Measurements from ENCODE around the gene TLN1. TPM values are rescaled to one million over a fixed set of nuclear protein-coding genes. Genes with fewer than 3 reads are reported as not detected.

TLN1 gene
- polyA plus RNA-seq, 1 donor from 2014 or later: 106 TPM

DNA sequence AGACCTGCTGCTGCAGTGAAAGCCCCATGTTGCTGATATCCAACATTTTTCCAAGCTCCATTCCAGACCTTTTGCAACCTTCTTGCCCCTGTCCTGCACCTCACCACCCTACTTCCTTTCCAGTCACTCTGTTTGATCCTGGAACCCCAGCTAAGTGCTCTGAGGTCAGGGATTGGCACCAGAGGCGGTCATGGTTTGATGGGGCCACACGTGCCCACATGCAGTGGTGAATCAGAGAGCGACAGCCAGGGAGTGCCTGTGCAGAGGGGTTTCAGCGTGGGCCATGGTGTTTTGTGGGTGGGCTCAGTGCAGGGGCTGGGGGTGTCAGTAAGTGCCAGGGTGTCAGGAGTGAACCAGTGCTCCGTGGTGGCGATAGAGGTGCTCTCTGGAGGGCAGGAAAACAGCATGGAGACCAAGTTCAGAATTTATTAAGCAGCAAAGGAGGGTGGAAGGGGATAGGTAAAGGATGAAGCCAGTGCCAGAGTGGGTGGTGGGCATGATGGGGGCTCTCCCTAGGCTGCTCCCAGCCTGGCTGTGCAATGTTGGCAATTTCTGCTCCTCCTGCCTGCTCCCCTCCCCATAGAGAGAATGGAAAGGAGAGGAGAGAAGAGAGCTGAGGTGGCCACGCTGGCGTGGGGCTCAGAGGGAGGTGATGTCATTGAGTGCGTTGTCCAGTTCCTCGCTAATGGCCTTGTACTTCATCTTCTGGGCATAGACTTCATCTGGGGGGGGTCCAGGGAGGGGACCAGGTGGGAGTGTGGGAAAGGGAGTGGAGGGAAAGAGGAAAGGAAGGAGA, 49.3 kb downstream of the TLN1 start:
- H3K4me1 Mint-ChIP-seq: peaks cover 15 to 21% (median 21%) of the 10 kb centered on the region in 3 donors
- H3K4me3 Mint-ChIP-seq: no peak overlapping the region
- H3K27ac Mint-ChIP-seq: peak overlapping the region in 1 of 3 donors; percentile 17
- no peaks in the 10 kb centered on the region for H3K27me3 Mint-ChIP-seq
- H3K36me3 Mint-ChIP-seq: peaks cover 3% of the 10 kb centered on the region
- no peaks in the 10 kb centered on the region for H3K9me3 Mint-ChIP-seq

DNA sequence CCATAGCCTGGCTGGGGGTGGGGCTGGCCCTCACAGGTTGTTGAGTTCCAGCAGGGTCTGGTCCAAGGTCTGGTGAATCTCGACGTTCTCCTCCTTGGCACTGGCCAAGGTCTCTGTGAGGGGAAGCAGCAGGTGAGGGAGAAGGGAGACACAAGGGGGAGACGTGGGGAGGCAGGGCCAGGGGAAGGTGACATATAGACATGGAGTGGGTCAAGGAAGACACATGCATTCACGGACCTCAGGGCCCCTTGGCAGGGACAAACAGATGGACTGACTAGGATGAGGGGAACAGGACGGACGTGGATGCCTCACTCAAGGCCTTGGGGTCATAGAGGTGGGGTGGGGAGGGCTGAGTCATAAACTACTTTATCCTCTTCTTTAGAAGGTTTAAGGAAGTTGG, 49.9 kb downstream of the TLN1 start:
- Mint-ChIP-seq H3K27ac (peak overlapping the region in 1 of 3 donors; percentile 16), H3K36me3 (peaks cover 6% of the 10 kb centered on the region), H3K4me3 (no peak overlapping the region), H3K4me1 (peaks cover 21% of the 10 kb centered on the region in 3 donors), H3K27me3 (no peaks in the 10 kb centered on the region), H3K9me3 (no peaks in the 10 kb centered on the region)

DNA sequence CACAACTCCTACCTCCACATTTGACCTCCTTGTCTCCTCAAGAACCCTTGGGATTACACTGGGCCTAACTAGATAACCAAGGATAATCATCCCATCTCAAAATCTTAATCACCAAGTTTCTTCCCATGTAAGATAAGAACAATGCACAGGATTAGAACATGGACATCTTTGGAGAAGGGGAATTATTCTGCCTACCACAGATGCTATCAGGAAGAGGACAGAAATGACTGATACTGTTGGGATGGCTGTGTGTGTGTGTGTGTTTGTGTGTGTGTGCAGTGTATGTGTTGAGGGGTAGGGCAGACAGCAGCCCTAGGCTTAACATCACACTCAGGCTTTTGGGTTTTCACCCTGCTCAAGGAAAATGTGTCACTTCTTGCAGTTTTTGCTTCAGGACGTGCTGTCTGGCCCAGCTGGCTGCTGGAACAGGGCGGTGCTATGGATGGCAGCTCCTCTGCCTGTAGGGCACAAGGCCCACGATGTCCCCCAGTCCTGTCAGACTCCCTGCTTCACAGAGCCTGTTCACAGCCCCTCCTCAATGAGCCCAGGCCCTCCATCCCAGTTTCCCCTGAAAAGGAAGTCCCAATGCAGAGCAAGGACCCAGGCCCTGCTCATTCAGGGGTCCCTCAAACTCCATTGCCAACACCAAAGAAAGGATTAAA, 50.5 kb downstream of the TLN1 start:
- Mint-ChIP-seq H3K9me3 (no peaks in the 10 kb centered on the region), H3K27ac (peak overlapping the region in 1 of 3 donors; percentile 77), H3K36me3 (peaks cover 6% of the 10 kb centered on the region), H3K4me3 (peak overlapping the region in 1 of 4 donors; percentile 70), H3K27me3 (peaks cover 2% of the 10 kb centered on the region), H3K4me1 (peaks cover 21 to 23% (median 22%) of the 10 kb centered on the region in 3 donors)

DNA sequence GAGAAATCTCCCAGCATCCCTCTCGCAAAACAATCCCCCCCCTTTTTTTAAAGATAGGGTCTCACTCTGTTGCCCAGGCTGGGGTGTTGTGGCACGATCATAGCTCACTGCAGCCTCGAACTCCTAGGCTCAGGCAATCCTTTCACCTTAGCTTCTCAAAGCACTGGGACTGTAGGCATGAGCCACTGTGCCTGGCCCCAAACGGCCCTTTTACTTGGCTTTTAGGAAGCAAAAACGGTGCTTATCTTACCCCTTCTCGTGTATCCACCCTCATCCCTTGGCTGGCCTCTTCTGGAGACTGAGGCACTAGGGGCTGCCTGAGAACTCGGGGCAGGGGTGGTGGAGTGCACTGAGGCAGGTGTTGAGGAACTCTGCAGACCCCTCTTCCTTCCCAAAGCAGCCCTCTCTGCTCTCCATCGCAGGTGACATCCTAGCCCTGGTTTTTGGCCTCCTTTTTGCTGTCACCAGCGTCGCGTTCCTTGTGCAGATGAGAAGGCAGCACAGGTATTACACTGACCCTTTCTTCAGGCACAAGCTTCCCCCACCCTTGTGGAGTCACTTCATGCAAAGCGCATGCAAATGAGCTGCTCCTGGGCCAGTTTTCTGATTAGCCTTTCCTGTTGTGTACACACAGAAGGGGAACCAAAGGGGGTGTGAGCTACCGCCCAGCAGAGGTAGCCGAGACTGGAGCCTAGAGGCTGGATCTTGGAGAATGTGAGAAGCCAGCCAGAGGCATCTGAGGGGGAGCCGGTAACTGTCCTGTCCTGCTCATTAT, 51.5 kb downstream of the TLN1 start:
- Mint-ChIP-seq H3K27me3 (peaks cover 6% of the 10 kb centered on the region), H3K36me3 (peaks cover 6% of the 10 kb centered on the region), H3K9me3 (no peaks in the 10 kb centered on the region), H3K4me3 (peak overlapping the region; percentile 52 to 91 (median 67)), H3K4me1 (peaks cover 22 to 25% (median 23%) of the 10 kb centered on the region in 3 donors), H3K27ac (peak overlapping the region; percentile 46 to 78 (median 77))

DNA sequence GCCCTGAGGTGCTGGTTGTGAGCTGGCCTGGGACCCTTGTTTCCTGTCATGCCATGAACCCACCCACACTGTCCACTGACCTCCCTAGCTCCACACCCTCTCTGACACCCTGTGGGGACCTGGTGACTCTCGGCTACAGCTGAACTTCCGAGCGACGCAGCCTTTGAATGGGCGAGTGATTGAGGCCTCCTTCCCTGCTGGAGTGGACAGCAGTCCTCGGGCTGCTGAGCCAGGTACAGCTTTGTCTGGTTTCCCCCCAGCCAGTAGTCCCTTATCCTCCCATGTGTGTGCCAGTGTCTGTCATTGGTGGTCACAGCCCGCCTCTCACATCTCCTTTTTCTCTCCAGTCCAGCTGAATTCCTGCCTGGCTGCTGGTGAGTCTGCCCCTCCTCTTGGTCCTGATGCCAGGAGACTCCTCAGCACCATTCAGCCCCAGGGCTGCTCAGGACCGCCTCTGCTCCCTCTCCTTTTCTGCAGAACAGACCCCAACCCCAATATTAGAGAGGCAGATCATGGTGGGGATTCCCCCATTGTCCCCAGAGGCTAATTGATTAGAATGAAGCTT, 52.1 kb downstream of the TLN1 start:
- Mint-ChIP-seq H3K27ac (peak overlapping the region in 1 of 3 donors; percentile 78), H3K4me3 (peak overlapping the region; percentile 10 to 91 (median 52)), H3K9me3 (no peaks in the 10 kb centered on the region), H3K27me3 (peaks cover 8% of the 10 kb centered on the region), H3K4me1 (peaks cover 22 to 25% (median 24%) of the 10 kb centered on the region in 3 donors), H3K36me3 (peaks cover 6% of the 10 kb centered on the region)

DNA sequence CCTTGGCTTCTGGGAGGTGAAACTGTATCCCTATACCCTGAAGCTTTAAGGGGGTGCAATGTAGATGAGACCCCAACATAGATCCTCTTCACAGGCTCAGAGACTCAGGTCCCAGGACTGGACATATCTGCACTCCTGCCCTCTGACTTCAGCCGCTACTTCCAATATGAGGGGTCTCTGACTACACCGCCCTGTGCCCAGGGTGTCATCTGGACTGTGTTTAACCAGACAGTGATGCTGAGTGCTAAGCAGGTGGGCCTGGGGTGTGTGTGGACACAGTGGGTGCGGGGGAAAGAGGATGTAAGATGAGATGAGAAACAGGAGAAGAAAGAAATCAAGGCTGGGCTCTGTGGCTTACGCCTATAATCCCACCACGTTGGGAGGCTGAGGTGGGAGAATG, 52.9 kb downstream of the TLN1 start:
- Mint-ChIP-seq H3K36me3 (peaks cover 4% of the 10 kb centered on the region), H3K4me3 (peak overlapping the region in 2 of 4 donors; percentile 68 to 72)

DNA sequence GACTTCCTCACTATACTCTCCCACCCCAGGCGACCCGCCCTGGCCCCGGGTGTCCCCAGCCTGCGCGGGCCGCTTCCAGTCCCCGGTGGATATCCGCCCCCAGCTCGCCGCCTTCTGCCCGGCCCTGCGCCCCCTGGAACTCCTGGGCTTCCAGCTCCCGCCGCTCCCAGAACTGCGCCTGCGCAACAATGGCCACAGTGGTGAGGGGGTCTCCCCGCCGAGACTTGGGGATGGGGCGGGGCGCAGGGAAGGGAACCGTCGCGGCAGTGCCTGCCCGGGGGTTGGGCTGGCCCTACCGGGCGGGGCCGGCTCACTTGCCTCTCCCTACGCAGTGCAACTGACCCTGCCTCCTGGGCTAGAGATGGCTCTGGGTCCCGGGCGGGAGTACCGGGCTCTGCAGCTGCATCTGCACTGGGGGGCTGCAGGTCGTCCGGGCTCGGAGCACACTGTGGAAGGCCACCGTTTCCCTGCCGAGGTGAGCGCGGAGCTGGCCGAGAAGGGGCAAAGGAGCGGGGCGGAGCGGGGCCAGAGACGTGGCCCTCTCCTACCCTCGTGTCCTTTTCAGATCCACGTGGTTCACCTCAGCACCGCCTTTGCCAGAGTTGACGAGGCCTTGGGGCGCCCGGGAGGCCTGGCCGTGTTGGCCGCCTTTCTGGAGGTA, 56.1 kb downstream of the TLN1 start:
- Mint-ChIP-seq H3K36me3 (peaks cover 4% of the 10 kb centered on the region), H3K4me1 (peaks cover 18 to 20% (median 20%) of the 10 kb centered on the region in 3 donors)

More for the DNA sequence above, 52.9 kb downstream of the TLN1 start:
- Mint-ChIP-seq H3K9me3 (peaks cover 0 to 1% (median 0%) of the 10 kb centered on the region in 3 donors), H3K4me1 (peaks cover 22 to 27% (median 27%) of the 10 kb centered on the region in 3 donors), H3K27ac (no peak overlapping the region), H3K27me3 (peaks cover 12% of the 10 kb centered on the region)

DNA sequence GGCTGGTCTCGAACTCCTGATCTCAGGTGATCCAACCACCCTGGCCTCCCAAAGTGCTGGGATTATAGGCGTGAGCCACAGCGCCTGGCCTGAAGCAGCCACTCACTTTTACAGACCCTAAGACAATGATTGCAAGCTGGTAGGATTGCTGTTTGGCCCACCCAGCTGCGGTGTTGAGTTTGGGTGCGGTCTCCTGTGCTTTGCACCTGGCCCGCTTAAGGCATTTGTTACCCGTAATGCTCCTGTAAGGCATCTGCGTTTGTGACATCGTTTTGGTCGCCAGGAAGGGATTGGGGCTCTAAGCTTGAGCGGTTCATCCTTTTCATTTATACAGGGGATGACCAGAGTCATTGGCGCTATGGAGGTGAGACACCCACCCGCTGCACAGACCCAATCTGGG, 56.8 kb downstream of the TLN1 start:
- Mint-ChIP-seq H3K27ac (no peak overlapping the region), H3K36me3 (peaks cover 4% of the 10 kb centered on the region), H3K4me1 (peaks cover 11 to 13% (median 13%) of the 10 kb centered on the region in 3 donors), H3K27me3 (peaks cover 12% of the 10 kb centered on the region), H3K4me3 (peak overlapping the region; percentile 22 to 84 (median 78)), H3K9me3 (peaks cover 0 to 1% (median 0%) of the 10 kb centered on the region in 3 donors)

More for the DNA sequence above, 56.1 kb downstream of the TLN1 start:
- Mint-ChIP-seq H3K9me3 (peaks cover 0 to 1% (median 0%) of the 10 kb centered on the region in 3 donors), H3K4me3 (peak overlapping the region; percentile 57 to 84 (median 78)), H3K27me3 (peaks cover 12% of the 10 kb centered on the region), H3K27ac (no peak overlapping the region)

DNA sequence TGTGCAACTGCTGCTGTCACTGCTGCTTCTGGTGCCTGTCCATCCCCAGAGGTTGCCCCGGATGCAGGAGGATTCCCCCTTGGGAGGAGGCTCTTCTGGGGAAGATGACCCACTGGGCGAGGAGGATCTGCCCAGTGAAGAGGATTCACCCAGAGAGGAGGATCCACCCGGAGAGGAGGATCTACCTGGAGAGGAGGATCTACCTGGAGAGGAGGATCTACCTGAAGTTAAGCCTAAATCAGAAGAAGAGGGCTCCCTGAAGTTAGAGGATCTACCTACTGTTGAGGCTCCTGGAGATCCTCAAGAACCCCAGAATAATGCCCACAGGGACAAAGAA, 58.0 kb downstream of the TLN1 start:
- Mint-ChIP-seq H3K27me3 (peaks cover 12% of the 10 kb centered on the region), H3K4me1 (peaks cover 6 to 7% (median 7%) of the 10 kb centered on the region in 3 donors), H3K36me3 (peaks cover 3% of the 10 kb centered on the region), H3K4me3 (no peak overlapping the region), H3K9me3 (peaks cover 0 to 1% (median 0%) of the 10 kb centered on the region in 3 donors), H3K27ac (no peak overlapping the region)

DNA sequence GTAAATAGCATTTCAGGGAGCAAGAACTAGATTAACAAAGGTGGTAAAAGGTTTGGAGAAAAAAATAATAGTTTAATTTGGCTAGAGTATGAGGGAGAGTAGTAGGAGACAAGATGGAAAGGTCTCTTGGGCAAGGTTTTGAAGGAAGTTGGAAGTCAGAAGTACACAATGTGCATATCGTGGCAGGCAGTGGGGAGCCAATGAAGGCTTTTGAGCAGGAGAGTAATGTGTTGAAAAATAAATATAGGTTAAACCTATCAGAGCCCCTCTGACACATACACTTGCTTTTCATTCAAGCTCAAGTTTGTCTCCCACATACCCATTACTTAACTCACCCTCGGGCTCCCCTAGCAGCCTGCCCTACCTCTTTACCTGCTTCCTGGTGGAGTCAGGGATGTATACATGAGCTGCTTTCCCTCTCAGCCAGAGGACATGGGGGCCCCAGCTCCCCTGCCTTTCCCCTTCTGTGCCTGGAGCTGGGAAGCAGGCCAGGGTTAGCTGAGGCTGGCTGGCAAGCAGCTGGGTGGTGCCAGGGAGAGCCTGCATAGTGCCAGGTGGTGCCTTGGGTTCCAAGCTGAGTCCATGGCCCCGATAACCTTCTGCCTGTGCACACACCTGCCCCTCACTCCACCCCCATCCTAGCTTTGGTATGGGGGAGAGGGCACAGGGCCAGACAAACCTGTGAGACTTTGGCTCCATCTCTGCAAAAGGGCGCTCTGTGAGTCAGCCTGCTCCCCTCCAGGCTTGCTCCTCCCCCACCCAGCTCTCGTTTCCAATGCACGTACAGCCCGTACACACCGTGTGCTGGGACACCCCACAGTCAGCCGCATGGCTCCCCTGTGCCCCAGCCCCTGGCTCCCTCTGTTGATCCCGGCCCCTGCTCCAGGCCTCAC, 58.6 kb downstream of the TLN1 start, which contains the start of gene CA9:
TSS of gene CA9 (plus strand) at position 797 of the 893 bp plus-strand sequence. CDS start at position 829, 32 bp downstream.
- H3K9me3 Mint-ChIP-seq: peaks cover 0 to 1% (median 0%) of the 10 kb centered on the region in 3 donors
- H3K27ac Mint-ChIP-seq: peak within 1 kb of the TSS in 1 of 3 donors; percentile 24
- H3K4me1 Mint-ChIP-seq: peaks cover 6 to 7% (median 6%) of the 10 kb centered on the region in 3 donors
- peak within 1 kb of the TSS in 3 of 4 donors; percentile 6 to 76 (median 33) for H3K4me3 Mint-ChIP-seq
- H3K27me3 Mint-ChIP-seq: peaks cover 12% of the 10 kb centered on the region
- peaks cover 3% of the 10 kb centered on the region for H3K36me3 Mint-ChIP-seq

DNA sequence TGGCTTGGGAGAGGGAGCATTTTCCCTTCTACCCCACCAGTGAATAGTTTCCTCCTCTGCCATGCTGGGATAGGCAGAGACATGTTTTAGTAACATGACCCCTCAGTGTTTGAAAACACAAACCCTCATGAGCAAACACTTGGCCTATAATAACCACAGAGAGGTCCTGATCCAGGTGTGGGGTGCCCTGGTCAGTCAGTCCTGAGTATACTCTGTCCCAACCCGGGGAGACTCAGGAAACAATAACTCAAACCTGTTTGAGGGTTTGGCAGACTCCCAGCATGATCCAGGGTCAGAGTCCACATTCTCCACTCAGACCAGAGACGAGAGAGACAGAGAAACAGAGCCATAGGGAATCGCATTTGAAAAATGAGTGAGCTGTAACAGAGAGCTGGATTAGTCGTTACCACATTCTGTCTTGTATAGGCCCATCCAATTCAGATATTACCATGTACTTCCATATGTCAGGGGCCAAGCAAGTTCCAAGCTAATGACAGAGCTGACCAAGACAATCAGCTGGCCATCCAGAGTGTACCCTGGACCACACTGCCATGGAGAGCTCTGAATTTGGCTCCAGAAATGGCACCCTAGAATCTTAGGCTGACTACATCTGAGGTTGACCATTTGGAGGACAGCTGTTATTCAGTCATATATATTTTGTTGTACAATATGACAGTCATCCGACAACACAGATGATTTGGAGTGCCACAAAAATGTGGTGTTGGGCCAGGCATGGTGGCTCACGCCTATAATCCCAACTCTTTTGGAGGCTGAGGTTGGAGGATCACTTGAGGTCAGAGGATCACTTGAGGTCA, 62.5 kb downstream of the TLN1 start:
- H3K4me1 Mint-ChIP-seq: peaks cover 14 to 19% (median 15%) of the 10 kb centered on the region in 3 donors
- peaks cover 1% of the 10 kb centered on the region for H3K27me3 Mint-ChIP-seq
- H3K9me3 Mint-ChIP-seq: peaks cover 0 to 1% (median 0%) of the 10 kb centered on the region in 3 donors
- no peak overlapping the region for H3K27ac Mint-ChIP-seq
- no peak overlapping the region for H3K4me3 Mint-ChIP-seq
- H3K36me3 Mint-ChIP-seq: no peaks in the 10 kb centered on the region

DNA sequence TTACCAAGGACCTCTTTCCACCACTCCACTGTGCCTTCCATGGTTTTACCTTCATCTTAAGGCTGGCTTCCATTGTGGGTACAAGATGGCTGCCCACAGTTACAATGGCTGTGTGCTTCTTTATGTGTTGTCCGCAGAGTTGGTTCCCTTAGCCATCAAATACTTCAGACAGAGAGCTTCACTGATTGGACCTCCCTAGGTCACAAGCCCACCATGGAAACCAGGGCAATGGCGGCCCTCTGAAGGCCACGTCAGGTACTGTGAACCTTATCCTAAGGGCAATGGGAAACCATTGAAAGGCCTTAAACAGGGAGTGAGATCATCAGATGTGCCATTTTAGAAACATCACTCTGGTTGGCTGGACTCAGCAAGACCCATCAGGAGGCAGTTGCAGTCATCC, 64.1 kb downstream of the TLN1 start:
- Mint-ChIP-seq H3K27ac (no peak overlapping the region), H3K9me3 (no peaks in the 10 kb centered on the region), H3K36me3 (no peaks in the 10 kb centered on the region), H3K27me3 (no peaks in the 10 kb centered on the region), H3K4me1 (peaks cover 17 to 19% (median 19%) of the 10 kb centered on the region in 3 donors), H3K4me3 (no peak overlapping the region)
